GM12872 (cell line): ENCODE data around the gene KRTAP13-3.

ENCODE experiments used
- CTCF ChIP-seq: IDR thresholded peaks from 3 replicates; pipeline ENCODE4 v1.5.1; 2011; ENCODE audit warnings: low read depth, mild to moderate bottlenecking, low read length, moderate library complexity; ENCODE audit not compliant: insufficient read depth

The KRTAP13-3 gene

GRCh38 chr21:30395731-30396130 lies 30.0 kb downstream of the KRTAP13-3 start, which contains the start of gene KRTAP13-1:
TSS of gene KRTAP13-1 (plus strand) at chr21:30396031. CDS start at chr21:30396087, 56 bp downstream.
- TF ChIP-seq CTCF = no peak

DNA sequence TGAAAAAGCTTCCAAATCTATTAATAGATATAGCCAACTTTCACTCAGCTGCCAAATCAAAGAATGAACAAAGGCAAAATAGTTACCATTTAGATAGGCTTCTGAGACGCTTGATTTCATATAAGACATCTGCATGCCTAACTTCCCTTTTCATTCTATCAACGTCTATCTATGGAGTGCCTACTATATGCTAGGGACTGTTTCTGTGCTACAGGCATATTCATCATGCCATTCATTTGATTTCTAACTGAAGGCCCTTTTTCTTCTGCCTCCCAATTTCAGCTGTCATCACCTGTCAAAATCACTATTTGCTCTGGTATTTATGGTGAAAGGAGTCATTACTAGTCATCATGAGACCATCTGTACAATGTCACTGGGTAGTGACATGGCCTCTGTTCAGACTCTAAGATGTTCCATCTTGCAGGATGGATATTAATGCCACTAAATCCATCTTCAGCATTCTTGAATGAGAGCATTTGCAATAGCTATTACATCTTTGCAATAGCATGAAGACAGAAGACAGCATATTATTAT lies 34.2 kb downstream of the KRTAP13-3 start:
- TF ChIP-seq CTCF = no peak

DNA sequence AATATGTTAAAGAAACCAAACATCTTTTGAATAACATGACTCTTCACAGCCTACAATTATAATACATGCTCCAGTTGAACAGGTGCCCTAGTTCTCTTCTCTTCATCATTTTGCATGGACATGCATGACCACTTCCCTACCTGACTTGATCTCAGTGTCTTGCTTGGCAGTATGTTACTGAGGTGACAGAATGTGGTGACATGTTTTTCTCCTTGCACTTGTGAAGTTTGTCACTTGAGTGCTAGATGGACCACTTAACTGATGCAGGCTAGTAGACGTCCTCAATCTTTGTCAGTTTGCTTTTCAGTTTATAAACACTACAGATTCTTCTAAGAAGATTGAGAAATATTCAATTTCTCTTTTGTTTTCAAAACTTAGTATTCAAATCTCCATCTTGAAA lies 43.5 kb downstream of the KRTAP13-3 start:
- no peak for TF ChIP-seq CTCF
